IMR-90 (cell line): ENCODE measurements around the gene NREP.

Experiments
- BHLHE40 ChIP-seq: fragments of 150-350 bp; IDR thresholded peaks from 2 replicates; pipeline ENCODE4 v1.6.1; 2016; ENCODE audit warnings: mild to moderate bottlenecking, low read depth, low read length
- CEBPB ChIP-seq: IDR thresholded peaks from 2 replicates; pipeline ENCODE4 v1.6.1; 2012; ENCODE audit warnings: low read depth, low read length, improper control_type of control experiment
- CTCF ChIP-seq: conservative IDR thresholded peaks from 2 replicates; pipeline ENCODE4 v1.5.1; 2012; ENCODE audit warnings: mild to moderate bottlenecking, low read depth, low read length, improper control_type of control experiment
- MAFK ChIP-seq: IDR thresholded peaks from 2 replicates; pipeline ENCODE4 v1.6.1; 2012; ENCODE audit warnings: low read depth, low read length, improper control_type of control experiment
- MAZ ChIP-seq: IDR thresholded peaks from 2 replicates; pipeline ENCODE4 v1.6.1; 2012; ENCODE audit warnings: low read depth, mild to moderate bottlenecking, low read length, improper control_type of control experiment, moderate library complexity, borderline replicate concordance
- MXI1 ChIP-seq: IDR thresholded peaks from 2 replicates; pipeline ENCODE4 v1.6.1; 2012; ENCODE audit warnings: low read depth, mild to moderate bottlenecking, low read length, moderate library complexity, borderline replicate concordance
- NFE2L2 ChIP-seq: fragments of 150-350 bp; IDR thresholded peaks from 2 replicates; pipeline ENCODE4 v1.6.1; 2016; ENCODE audit warnings: low read depth, mild to moderate bottlenecking, low read length
- POLR2A ChIP-seq: IDR thresholded peaks from 2 replicates; pipeline ENCODE4 v1.6.1; 2012; ENCODE audit warnings: mild to moderate bottlenecking, low read depth, low read length
- RAD21 ChIP-seq: IDR thresholded peaks from 2 replicates; pipeline ENCODE4 v1.6.1; 2012; ENCODE audit warnings: low read length, improper control_type of control experiment
- RCOR1 ChIP-seq: IDR thresholded peaks from 2 replicates; pipeline ENCODE4 v1.6.1; 2012; ENCODE audit warnings: mild to moderate bottlenecking, low read length, improper control_type of control experiment; ENCODE audit not compliant: insufficient replicate concordance
- RFX5 ChIP-seq: IDR thresholded peaks from 2 replicates; pipeline ENCODE4 v1.8.0; 2012; ENCODE audit warnings: low read depth, mild to moderate bottlenecking, low read length, moderate library complexity
- USF2 ChIP-seq: fragments of 150-350 bp; IDR thresholded peaks from 2 replicates; pipeline ENCODE4 v1.6.1; 2017; ENCODE audit warnings: mild to moderate bottlenecking, antibody characterized with exemption, low read length, low read depth

GRCh38 chr5:111680737-111681413, 76.1 kb downstream of the NREP start:
- no peak for TF ChIP-seq CTCF
- no peak for TF ChIP-seq RAD21
- no peak for TF ChIP-seq POLR2A
- TF ChIP-seq USF2 = no peak
- peak; percentile 9; the same call in 1 of the 2 replicates for TF ChIP-seq MAZ
- TF ChIP-seq CEBPB = peak; percentile 96
- no peak for TF ChIP-seq NFE2L2
- TF ChIP-seq BHLHE40 = no peak
- no peak for TF ChIP-seq MXI1
- TF ChIP-seq RCOR1 = no peak
- TF ChIP-seq RFX5 = no peak
- TF ChIP-seq MAFK = no peak
